ENCODE measurements around the gene LDHAL6A.
"Not testable (repeated sequence)": the region's sequence is repeated elsewhere in the genome, so short reads cannot be mapped to it uniquely, and the experiment has no call there.

LDHAL6A gene

DNA sequence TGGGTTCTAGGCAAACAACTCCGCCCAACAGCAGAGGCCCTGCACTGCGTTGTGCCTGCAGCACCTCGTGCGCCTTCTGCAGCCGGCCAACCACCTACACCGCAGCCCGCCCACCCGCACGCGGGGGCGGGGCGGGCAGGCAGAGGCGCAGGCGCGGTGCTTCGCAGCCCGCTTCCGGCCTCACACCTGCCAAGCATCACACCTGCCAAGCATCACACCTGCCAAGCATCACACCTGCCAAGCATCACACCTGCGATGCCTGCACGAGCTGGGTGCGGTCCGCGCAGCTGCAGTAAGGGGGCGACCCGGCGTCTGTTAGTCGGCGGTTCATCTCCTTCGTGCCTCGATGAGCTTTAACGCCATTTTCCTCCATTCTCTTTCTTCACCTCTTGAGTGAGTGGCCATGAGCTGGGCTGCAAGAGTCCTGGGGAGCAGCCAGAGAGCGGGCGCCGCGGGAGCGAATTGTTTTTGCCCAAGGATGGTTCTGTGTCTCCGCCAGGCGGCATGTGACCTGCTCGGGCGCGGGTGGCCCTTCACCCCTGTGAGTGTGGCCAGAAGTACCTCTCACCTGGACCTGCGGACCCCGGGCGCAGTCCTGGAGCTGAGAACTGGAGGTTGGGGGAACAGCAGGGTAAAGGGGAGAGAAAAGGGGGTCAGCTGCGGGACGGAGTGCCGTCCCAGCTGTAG, at the start of gene LDHAL6A:
LDHAL6A (plus strand) TSS at position 171 of the 687 bp plus-strand sequence. CDS start 825 bp downstream, outside the sequence.
- H3K9ac ChIP-seq (ENCODE audit: low read length in 5 of 5) = no peak within 1 kb of the TSS
- H3K36me3 ChIP-seq (ENCODE audit: control insufficient read depth in 5 of 5, insufficient read depth in 5 of 5, low read length in 5 of 5) = no peaks in the 10 kb centered on the region
- no peaks in the 10 kb centered on the region for H3K9me3 ChIP-seq (ENCODE audit: control insufficient read depth in 5 of 5, low read length in 5 of 5)

GRCh38 chr11:18407400-18407799, 48.3 kb upstream of the LDHAL6A start:
- peaks cover 33 to 66% (median 59%) of the 10 kb centered on the region in 5 donors for H3K36me3 ChIP-seq (ENCODE audit: control insufficient read depth in 5 of 5, insufficient read depth in 5 of 5, low read length in 5 of 5)
- H3K27ac ChIP-seq (ENCODE audit: low read depth, low read length) = not testable (repeated sequence)

More for the DNA sequence above, at the start of gene LDHAL6A:
- H3K27me3 ChIP-seq (ENCODE audit: control insufficient read depth in 5 of 5, insufficient read depth in 4 of 5, low read length in 5 of 5) = peaks cover 0 to 9% (median 0%) of the 10 kb centered on the region in 5 donors
- H3K4me1 ChIP-seq (ENCODE audit: control insufficient read depth in 5 of 5, insufficient read depth in 5 of 5, low read length in 5 of 5) = no peaks in the 10 kb centered on the region
- no peak within 1 kb of the TSS for H3K27ac ChIP-seq (ENCODE audit: low read depth, low read length)
- H3K4me3 ChIP-seq (ENCODE audit: low read depth in 1 of 5, low read length in 5 of 5) = no peak within 1 kb of the TSS

GRCh38 chr11:18408558-18409291, 46.9 kb upstream of the LDHAL6A start:
- Histone ChIP-seq H3K4me1 (ENCODE audit: control insufficient read depth in 5 of 5, insufficient read depth in 5 of 5, low read length in 5 of 5) (peaks cover 0 to 8% (median 7%) of the 10 kb centered on the region in 5 donors), H3K36me3 (ENCODE audit: control insufficient read depth in 5 of 5, insufficient read depth in 5 of 5, low read length in 5 of 5) (peaks cover 20 to 53% (median 46%) of the 10 kb centered on the region in 5 donors), H3K9me3 (ENCODE audit: control insufficient read depth in 5 of 5, low read length in 5 of 5) (no peaks in the 10 kb centered on the region), H3K27me3 (ENCODE audit: control insufficient read depth in 5 of 5, insufficient read depth in 4 of 5, low read length in 5 of 5) (no peaks in the 10 kb centered on the region), H3K9ac (ENCODE audit: low read length in 5 of 5) (no peak overlapping the region), H3K4me3 (ENCODE audit: low read depth in 1 of 5, low read length in 5 of 5) (no peak overlapping the region), H3K27ac (ENCODE audit: low read depth, low read length) (no peak overlapping the region)

More at GRCh38 chr11:18407400-18407799, 48.3 kb upstream of the LDHAL6A start:
- not testable (repeated sequence) for H3K27me3 ChIP-seq (ENCODE audit: control insufficient read depth in 5 of 5, insufficient read depth in 4 of 5, low read length in 5 of 5); H3K9ac ChIP-seq (ENCODE audit: low read length in 5 of 5); H3K4me1 ChIP-seq (ENCODE audit: control insufficient read depth in 5 of 5, insufficient read depth in 5 of 5, low read length in 5 of 5); H3K4me3 ChIP-seq (ENCODE audit: low read depth in 1 of 5, low read length in 5 of 5); H3K9me3 ChIP-seq (ENCODE audit: control insufficient read depth in 5 of 5, low read length in 5 of 5)

DNA sequence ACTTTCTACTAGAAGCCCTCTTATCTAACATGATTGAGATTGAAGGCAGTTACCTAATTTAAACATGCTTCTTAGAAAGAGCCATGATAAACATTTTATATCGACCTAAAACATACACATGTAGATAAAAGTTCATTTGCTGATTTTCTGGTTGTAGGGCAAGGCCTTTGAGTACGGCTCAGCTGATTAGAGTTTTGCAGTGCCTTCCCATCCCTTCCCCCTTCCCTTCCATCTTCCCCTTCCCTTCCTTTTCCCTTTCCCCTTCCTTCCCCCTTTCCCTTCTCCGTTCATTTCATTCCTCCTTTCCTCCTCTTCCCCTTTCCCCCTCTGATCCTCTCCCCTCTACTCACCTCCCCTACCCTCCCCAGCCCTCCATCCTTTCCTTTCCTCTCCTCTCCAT, 39.2 kb upstream of the LDHAL6A start:
- no peaks in the 10 kb centered on the region for H3K36me3 ChIP-seq (ENCODE audit: control insufficient read depth in 5 of 5, insufficient read depth in 5 of 5, low read length in 5 of 5)
- H3K4me3 ChIP-seq (ENCODE audit: low read depth in 1 of 5, low read length in 5 of 5) = no peak overlapping the region
- H3K9ac ChIP-seq (ENCODE audit: low read length in 5 of 5) = no peak overlapping the region
- peaks cover 0 to 8% (median 7%) of the 10 kb centered on the region in 5 donors for H3K4me1 ChIP-seq (ENCODE audit: control insufficient read depth in 5 of 5, insufficient read depth in 5 of 5, low read length in 5 of 5)
- H3K27me3 ChIP-seq (ENCODE audit: control insufficient read depth in 5 of 5, insufficient read depth in 4 of 5, low read length in 5 of 5) = no peaks in the 10 kb centered on the region
- H3K27ac ChIP-seq (ENCODE audit: low read depth, low read length) = no peak overlapping the region
- no peaks in the 10 kb centered on the region for H3K9me3 ChIP-seq (ENCODE audit: control insufficient read depth in 5 of 5, low read length in 5 of 5)

- no peaks in the 10 kb centered on the region for H3K9me3 ChIP-seq (ENCODE audit: control insufficient read depth in 5 of 5, low read length in 5 of 5)
- no peak overlapping the region for H3K9ac ChIP-seq (ENCODE audit: low read length in 5 of 5)
- H3K4me3 ChIP-seq (ENCODE audit: low read depth in 1 of 5, low read length in 5 of 5) = no peak overlapping the region
- no peaks in the 10 kb centered on the region for H3K4me1 ChIP-seq (ENCODE audit: control insufficient read depth in 5 of 5, insufficient read depth in 5 of 5, low read length in 5 of 5)
- H3K27me3 ChIP-seq (ENCODE audit: control insufficient read depth in 5 of 5, insufficient read depth in 4 of 5, low read length in 5 of 5) = no peaks in the 10 kb centered on the region
- H3K27ac ChIP-seq (ENCODE audit: low read depth, low read length) = no peak overlapping the region
- no peaks in the 10 kb centered on the region for H3K36me3 ChIP-seq (ENCODE audit: control insufficient read depth in 5 of 5, insufficient read depth in 5 of 5, low read length in 5 of 5)
These were observed 36.6 kb upstream of the LDHAL6A start for GRCh38 chr11:18419040-18419439.

- Histone ChIP-seq H3K27ac (ENCODE audit: low read depth, low read length) (no peak overlapping the region), H3K27me3 (ENCODE audit: control insufficient read depth in 5 of 5, insufficient read depth in 4 of 5, low read length in 5 of 5) (no peaks in the 10 kb centered on the region)
These were observed 35.6 kb upstream of the LDHAL6A start for GRCh38 chr11:18420067-18420466.

GRCh38 chr11:18427240-18427639, 28.4 kb upstream of the LDHAL6A start:
- no peaks in the 10 kb centered on the region for H3K27me3 ChIP-seq (ENCODE audit: control insufficient read depth in 5 of 5, insufficient read depth in 4 of 5, low read length in 5 of 5)
- no peak overlapping the region for H3K9ac ChIP-seq (ENCODE audit: low read length in 5 of 5)

More at GRCh38 chr11:18420067-18420466, 35.6 kb upstream of the LDHAL6A start:
- H3K9me3 ChIP-seq (ENCODE audit: control insufficient read depth in 5 of 5, low read length in 5 of 5) = no peaks in the 10 kb centered on the region
- no peak overlapping the region for H3K4me3 ChIP-seq (ENCODE audit: low read depth in 1 of 5, low read length in 5 of 5)
- no peaks in the 10 kb centered on the region for H3K4me1 ChIP-seq (ENCODE audit: control insufficient read depth in 5 of 5, insufficient read depth in 5 of 5, low read length in 5 of 5)
- H3K36me3 ChIP-seq (ENCODE audit: control insufficient read depth in 5 of 5, insufficient read depth in 5 of 5, low read length in 5 of 5) = no peaks in the 10 kb centered on the region
- H3K9ac ChIP-seq (ENCODE audit: low read length in 5 of 5) = no peak overlapping the region

GRCh38 chr11:18429332-18429731, 26.3 kb upstream of the LDHAL6A start:
- Histone ChIP-seq H3K27ac (ENCODE audit: low read depth, low read length) (no peak overlapping the region), H3K36me3 (ENCODE audit: control insufficient read depth in 5 of 5, insufficient read depth in 5 of 5, low read length in 5 of 5) (no peaks in the 10 kb centered on the region), H3K4me3 (ENCODE audit: low read depth in 1 of 5, low read length in 5 of 5) (no peak overlapping the region), H3K27me3 (ENCODE audit: control insufficient read depth in 5 of 5, insufficient read depth in 4 of 5, low read length in 5 of 5) (no peaks in the 10 kb centered on the region), H3K4me1 (ENCODE audit: control insufficient read depth in 5 of 5, insufficient read depth in 5 of 5, low read length in 5 of 5) (no peaks in the 10 kb centered on the region), H3K9ac (ENCODE audit: low read length in 5 of 5) (no peak overlapping the region), H3K9me3 (ENCODE audit: control insufficient read depth in 5 of 5, low read length in 5 of 5) (no peaks in the 10 kb centered on the region)

More at GRCh38 chr11:18427240-18427639, 28.4 kb upstream of the LDHAL6A start:
- H3K9me3 ChIP-seq (ENCODE audit: control insufficient read depth in 5 of 5, low read length in 5 of 5) = no peaks in the 10 kb centered on the region
- no peaks in the 10 kb centered on the region for H3K4me1 ChIP-seq (ENCODE audit: control insufficient read depth in 5 of 5, insufficient read depth in 5 of 5, low read length in 5 of 5)
- H3K36me3 ChIP-seq (ENCODE audit: control insufficient read depth in 5 of 5, insufficient read depth in 5 of 5, low read length in 5 of 5) = no peaks in the 10 kb centered on the region
- no peak overlapping the region for H3K4me3 ChIP-seq (ENCODE audit: low read depth in 1 of 5, low read length in 5 of 5)
- H3K27ac ChIP-seq (ENCODE audit: low read depth, low read length) = no peak overlapping the region

DNA sequence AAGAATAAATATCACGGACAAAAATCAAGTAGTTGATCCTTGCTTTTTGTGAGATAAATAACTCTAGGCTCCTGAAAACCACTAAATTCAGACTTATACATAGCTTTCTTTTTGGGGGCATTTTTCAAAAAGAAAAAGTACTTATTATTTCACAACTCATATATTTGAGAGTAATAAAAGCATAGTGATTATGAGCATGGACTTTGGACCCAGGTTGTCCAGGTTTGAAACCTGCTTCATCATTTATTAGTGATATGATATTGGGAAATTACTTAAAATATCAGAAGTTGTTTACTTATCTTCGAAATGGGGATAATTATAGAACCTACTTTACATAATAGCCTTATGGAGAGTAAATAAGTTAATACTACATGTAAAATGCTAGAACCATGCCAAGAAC, 17.0 kb upstream of the LDHAL6A start:
- Histone ChIP-seq H3K27me3 (ENCODE audit: control insufficient read depth in 5 of 5, insufficient read depth in 4 of 5, low read length in 5 of 5) (no peaks in the 10 kb centered on the region), H3K9me3 (ENCODE audit: control insufficient read depth in 5 of 5, low read length in 5 of 5) (no peaks in the 10 kb centered on the region), H3K27ac (ENCODE audit: low read depth, low read length) (no peak overlapping the region), H3K9ac (ENCODE audit: low read length in 5 of 5) (no peak overlapping the region), H3K4me1 (ENCODE audit: control insufficient read depth in 5 of 5, insufficient read depth in 5 of 5, low read length in 5 of 5) (no peaks in the 10 kb centered on the region), H3K4me3 (ENCODE audit: low read depth in 1 of 5, low read length in 5 of 5) (no peak overlapping the region), H3K36me3 (ENCODE audit: control insufficient read depth in 5 of 5, insufficient read depth in 5 of 5, low read length in 5 of 5) (no peaks in the 10 kb centered on the region)

GRCh38 chr11:18449251-18449650, 6.4 kb upstream of the LDHAL6A start:
- no peaks in the 10 kb centered on the region for H3K4me1 ChIP-seq (ENCODE audit: control insufficient read depth in 5 of 5, insufficient read depth in 5 of 5, low read length in 5 of 5)

More at GRCh38 chr11:18449251-18449650, 6.4 kb upstream of the LDHAL6A start:
- Histone ChIP-seq H3K27ac (ENCODE audit: low read depth, low read length) (no peak overlapping the region), H3K9me3 (ENCODE audit: control insufficient read depth in 5 of 5, low read length in 5 of 5) (no peaks in the 10 kb centered on the region), H3K27me3 (ENCODE audit: control insufficient read depth in 5 of 5, insufficient read depth in 4 of 5, low read length in 5 of 5) (no peaks in the 10 kb centered on the region), H3K9ac (ENCODE audit: low read length in 5 of 5) (no peak overlapping the region), H3K4me3 (ENCODE audit: low read depth in 1 of 5, low read length in 5 of 5) (no peak overlapping the region), H3K36me3 (ENCODE audit: control insufficient read depth in 5 of 5, insufficient read depth in 5 of 5, low read length in 5 of 5) (no peaks in the 10 kb centered on the region)

Data from subcutaneous abdominal adipose tissue (tissue), 5 donors.